Loucy (cell line): ENCODE measurements around the gene POLD3.

ENCODE experiments used
- H2AFZ ChIP-seq: fragments of 200-600 bp; sonication (generic); 2 replicates; pipeline ENCODE4 v1.6.0; 2016; ENCODE audit warnings: antibody characterized with exemption, mild to moderate bottlenecking, low read length, moderate library complexity
- H3F3A ChIP-seq: fragments of 200-600 bp; 2 replicates; pipeline ENCODE4 v1.6.0; 2016; ENCODE audit warnings: antibody characterized with exemption, low read depth, mild to moderate bottlenecking
- H3K27me3 ChIP-seq: fragments of 200-600 bp; sonication (generic); 2 replicates; pipeline ENCODE4 v1.6.1; 2014; ENCODE audit warnings: low read length, mild to moderate bottlenecking; ENCODE audit not compliant: insufficient read depth, poor library complexity, severe bottlenecking
- H3K36me3 ChIP-seq: fragments of 200-600 bp; sonication (generic); 2 replicates; pipeline ENCODE4 v1.6.1; 2016; ENCODE audit warnings: low read length; ENCODE audit not compliant: insufficient read depth
- H3K4me1 ChIP-seq: fragments of 200-600 bp; sonication (generic); 2 replicates; pipeline ENCODE4 v1.5.1; 2014; ENCODE audit warnings: low read length, mild to moderate bottlenecking; ENCODE audit not compliant: insufficient read depth, poor library complexity, severe bottlenecking
- H3K4me2 ChIP-seq: fragments of 200-600 bp; sonication (generic); 2 replicates; pipeline ENCODE4 v1.6.0; 2014; ENCODE audit warnings: antibody characterized with exemption, low read length, low read depth, mild to moderate bottlenecking; ENCODE audit not compliant: poor library complexity, severe bottlenecking
- H3K4me3 ChIP-seq: fragments of 200-600 bp; sonication (generic); 2 replicates; pipeline ENCODE4 v1.5.1; 2014; ENCODE audit warnings: low read length, mild to moderate bottlenecking, mixed read lengths; ENCODE audit not compliant: poor library complexity, severe bottlenecking
- H3K79me2 ChIP-seq: fragments of 200-600 bp; sonication (generic); 2 replicates; pipeline ENCODE4 v1.6.1; 2014; ENCODE audit warnings: low read length; ENCODE audit not compliant: insufficient read depth
- H3K9ac ChIP-seq: fragments of 200-600 bp; sonication (generic); 2 replicates; pipeline ENCODE4 v1.6.0; 2014; ENCODE audit warnings: mild to moderate bottlenecking, low read depth, low read length, moderate library complexity; ENCODE audit not compliant: poor library complexity, severe bottlenecking
- H3K9me2 ChIP-seq: fragments of 200-600 bp; sonication (generic); replicated peaks from 2 replicates; pipeline ENCODE4 v1.6.1; 2016; ENCODE audit warnings: low read depth, low read length, mixed read lengths
- H3K9me3 ChIP-seq: fragments of 200-600 bp; sonication (generic); 2 replicates; pipeline ENCODE4 v1.6.1; 2014; ENCODE audit warnings: mild to moderate bottlenecking, antibody characterized with exemption, low read length, low read depth; ENCODE audit not compliant: insufficient read depth
- H4K20me1 ChIP-seq: fragments of 200-600 bp; sonication (generic); 2 replicates; pipeline ENCODE4 v1.6.0; 2014; ENCODE audit warnings: antibody characterized with exemption, low read length, mild to moderate bottlenecking; ENCODE audit not compliant: insufficient read depth, poor library complexity, severe bottlenecking
- EZH2phosphoT487 ChIP-seq: fragments of 200-600 bp; IDR thresholded peaks from 2 replicates; pipeline ENCODE4 v1.6.1; 2018; ENCODE audit warnings: antibody characterized with exemption, mild to moderate bottlenecking, moderate library complexity, borderline replicate concordance
- TF ChIP-seq, protein P1 (sequence below): fragments of 200-600 bp; sonication (generic); conservative IDR thresholded peaks from 2 replicates; pipeline ENCODE4 v1.5.1; 2014; ENCODE audit warnings: mild to moderate bottlenecking, antibody characterized with exemption, low read length

POLD3 gene

DNA sequence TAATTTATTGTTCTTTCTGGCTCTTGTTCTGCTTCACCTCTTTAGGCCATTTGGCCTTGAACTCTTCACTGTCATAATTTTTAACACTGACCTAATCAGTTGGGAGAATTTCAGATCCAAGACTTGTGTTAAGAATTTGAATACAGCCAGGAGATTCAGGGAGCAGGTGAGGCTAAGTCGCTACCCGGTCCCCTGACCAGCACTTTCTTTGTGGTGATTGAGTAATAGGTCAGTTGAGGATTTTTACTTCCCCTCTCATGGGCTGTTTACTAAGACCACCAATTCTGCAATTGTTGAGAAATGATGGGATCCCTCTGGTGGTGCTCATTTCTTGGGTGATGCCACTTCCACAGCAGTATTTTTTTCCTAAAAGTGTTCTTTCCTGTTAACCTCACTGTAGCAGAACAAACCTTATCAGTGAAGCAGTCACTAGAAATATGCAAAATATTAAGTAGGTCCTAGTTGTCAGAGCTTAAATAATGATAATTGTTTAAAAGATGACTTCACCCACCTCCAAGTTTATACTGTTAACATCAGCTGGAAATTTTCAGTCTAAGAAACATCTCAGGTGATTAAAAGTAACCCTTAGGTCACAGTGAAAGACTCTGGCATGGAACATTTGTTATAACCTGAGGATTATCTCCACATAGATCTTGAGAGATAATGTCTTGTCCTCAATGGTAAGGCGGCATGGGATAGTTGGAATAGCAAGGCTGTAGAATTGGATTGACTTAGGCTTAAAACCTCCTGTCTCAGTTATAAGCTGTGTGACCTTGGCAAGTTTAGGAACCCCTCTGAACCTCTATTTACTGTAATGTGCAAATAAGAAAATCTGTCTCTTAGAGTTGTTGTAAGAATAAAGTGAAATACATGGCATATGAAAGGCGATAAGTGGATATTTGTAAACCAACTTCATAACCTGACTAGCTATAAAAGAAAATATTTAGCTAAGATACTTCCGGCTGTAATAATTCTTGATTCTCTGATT lies 41.3 kb downstream of the POLD3 start:
- Histone ChIP-seq H3K9ac (no peak overlapping the region), H3K79me2 (no peaks in the 10 kb centered on the region), H2AFZ (no peak overlapping the region), H3K9me2 (no peaks in the 10 kb centered on the region), H3K9me3 (no peaks in the 10 kb centered on the region), H3K4me1 (peaks cover 4% of the 10 kb centered on the region), H3F3A (no peaks in the 10 kb centered on the region), H4K20me1 (no peaks in the 10 kb centered on the region), H3K4me2 (no peak overlapping the region), H3K27me3 (no peaks in the 10 kb centered on the region), H3K36me3 (peaks cover 71% of the 10 kb centered on the region; the same call in 1 of the 2 replicates), H3K4me3 (no peak overlapping the region)
- TF ChIP-seq EZH2phosphoT487 = no peak
- TF ChIP-seq, protein P1, sequence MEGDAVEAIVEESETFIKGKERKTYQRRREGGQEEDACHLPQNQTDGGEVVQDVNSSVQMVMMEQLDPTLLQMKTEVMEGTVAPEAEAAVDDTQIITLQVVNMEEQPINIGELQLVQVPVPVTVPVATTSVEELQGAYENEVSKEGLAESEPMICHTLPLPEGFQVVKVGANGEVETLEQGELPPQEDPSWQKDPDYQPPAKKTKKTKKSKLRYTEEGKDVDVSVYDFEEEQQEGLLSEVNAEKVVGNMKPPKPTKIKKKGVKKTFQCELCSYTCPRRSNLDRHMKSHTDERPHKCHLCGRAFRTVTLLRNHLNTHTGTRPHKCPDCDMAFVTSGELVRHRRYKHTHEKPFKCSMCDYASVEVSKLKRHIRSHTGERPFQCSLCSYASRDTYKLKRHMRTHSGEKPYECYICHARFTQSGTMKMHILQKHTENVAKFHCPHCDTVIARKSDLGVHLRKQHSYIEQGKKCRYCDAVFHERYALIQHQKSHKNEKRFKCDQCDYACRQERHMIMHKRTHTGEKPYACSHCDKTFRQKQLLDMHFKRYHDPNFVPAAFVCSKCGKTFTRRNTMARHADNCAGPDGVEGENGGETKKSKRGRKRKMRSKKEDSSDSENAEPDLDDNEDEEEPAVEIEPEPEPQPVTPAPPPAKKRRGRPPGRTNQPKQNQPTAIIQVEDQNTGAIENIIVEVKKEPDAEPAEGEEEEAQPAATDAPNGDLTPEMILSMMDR = no peak

DNA sequence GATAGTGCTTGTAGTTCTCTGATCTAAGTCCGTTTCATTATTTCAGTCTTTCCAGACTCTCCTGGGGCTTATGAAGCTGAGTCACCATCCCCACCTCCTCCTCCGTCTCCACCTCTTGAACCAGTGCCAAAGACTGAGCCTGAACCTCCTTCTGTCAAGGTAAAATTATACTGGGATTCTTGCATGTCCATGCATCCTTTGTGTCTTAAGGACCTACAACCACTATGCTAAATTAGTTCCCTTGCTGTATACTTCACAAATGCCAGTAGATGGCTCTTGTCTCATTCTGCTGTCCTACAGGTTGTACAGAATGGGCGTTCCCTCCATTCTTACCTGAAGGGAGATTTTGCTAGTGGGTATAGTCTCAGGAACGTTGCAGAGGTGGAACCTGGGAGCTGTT lies 42.2 kb downstream of the POLD3 start:
- Histone ChIP-seq H3K79me2 (no peaks in the 10 kb centered on the region), H4K20me1 (no peaks in the 10 kb centered on the region), H3K9me3 (no peaks in the 10 kb centered on the region), H3K4me1 (peaks cover 4% of the 10 kb centered on the region), H3K4me2 (no peak overlapping the region), H3F3A (no peaks in the 10 kb centered on the region), H3K27me3 (no peaks in the 10 kb centered on the region), H3K36me3 (peaks cover 70% of the 10 kb centered on the region; the same call in 1 of the 2 replicates), H2AFZ (no peak overlapping the region), H3K4me3 (no peak overlapping the region), H3K9ac (no peak overlapping the region), H3K9me2 (no peaks in the 10 kb centered on the region)
- TF ChIP-seq, protein P1 = peak; percentile 36
- TF ChIP-seq EZH2phosphoT487 = no peak

DNA sequence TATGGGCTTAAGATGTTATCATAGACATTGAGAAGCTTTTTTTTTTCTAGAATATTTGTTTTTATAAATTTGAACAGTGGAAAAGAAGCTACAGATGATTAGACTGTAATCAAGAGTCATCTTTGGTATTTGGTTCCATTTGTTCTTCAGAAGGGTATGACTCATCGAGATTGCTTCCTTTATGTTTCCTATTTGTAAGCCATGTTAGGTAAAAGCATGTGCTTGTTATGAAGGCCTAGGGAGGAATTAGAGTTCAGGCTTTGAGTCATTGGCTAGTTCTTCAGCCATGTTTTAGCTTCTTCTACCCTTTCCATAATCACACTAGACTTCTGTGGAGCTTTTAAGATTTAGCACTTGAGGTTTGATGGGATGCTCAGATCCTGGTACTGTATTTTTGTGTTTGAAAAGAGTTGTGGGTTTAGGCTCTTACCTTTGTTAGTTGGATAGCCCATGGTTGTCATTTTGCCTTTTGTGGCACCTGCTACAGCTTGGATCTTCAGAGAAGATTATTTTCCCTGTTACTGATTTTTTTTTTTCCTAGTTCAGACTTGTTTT lies 44.3 kb downstream of the POLD3 start:
- no peaks in the 10 kb centered on the region for H3F3A ChIP-seq
- no peaks in the 10 kb centered on the region for H3K9me2 ChIP-seq
- TF ChIP-seq, protein P1 = no peak
- no peak for TF ChIP-seq EZH2phosphoT487
- H3K4me2 ChIP-seq = no peak overlapping the region
- no peak overlapping the region for H3K4me3 ChIP-seq
- H3K9ac ChIP-seq = no peak overlapping the region
- H3K27me3 ChIP-seq = no peaks in the 10 kb centered on the region
- peak overlapping the region; percentile 29; the same call in 1 of the 2 replicates for H2AFZ ChIP-seq
- no peaks in the 10 kb centered on the region for H4K20me1 ChIP-seq
- H3K79me2 ChIP-seq = no peaks in the 10 kb centered on the region
- H3K4me1 ChIP-seq = peaks cover 4% of the 10 kb centered on the region
- no peaks in the 10 kb centered on the region for H3K9me3 ChIP-seq
- peaks cover 76% of the 10 kb centered on the region; the same call in 1 of the 2 replicates for H3K36me3 ChIP-seq
